HG03460 (cell line): ENCODE results near the gene GTSF1L.

Experiments
- ATAC-seq: cut with Tn5 transposase; IDR thresholded peaks from one replicate; pipeline ENCODE4 v1.9.1; 2021; ENCODE audit not compliant: unreplicated experiment

The GTSF1L gene

DNA sequence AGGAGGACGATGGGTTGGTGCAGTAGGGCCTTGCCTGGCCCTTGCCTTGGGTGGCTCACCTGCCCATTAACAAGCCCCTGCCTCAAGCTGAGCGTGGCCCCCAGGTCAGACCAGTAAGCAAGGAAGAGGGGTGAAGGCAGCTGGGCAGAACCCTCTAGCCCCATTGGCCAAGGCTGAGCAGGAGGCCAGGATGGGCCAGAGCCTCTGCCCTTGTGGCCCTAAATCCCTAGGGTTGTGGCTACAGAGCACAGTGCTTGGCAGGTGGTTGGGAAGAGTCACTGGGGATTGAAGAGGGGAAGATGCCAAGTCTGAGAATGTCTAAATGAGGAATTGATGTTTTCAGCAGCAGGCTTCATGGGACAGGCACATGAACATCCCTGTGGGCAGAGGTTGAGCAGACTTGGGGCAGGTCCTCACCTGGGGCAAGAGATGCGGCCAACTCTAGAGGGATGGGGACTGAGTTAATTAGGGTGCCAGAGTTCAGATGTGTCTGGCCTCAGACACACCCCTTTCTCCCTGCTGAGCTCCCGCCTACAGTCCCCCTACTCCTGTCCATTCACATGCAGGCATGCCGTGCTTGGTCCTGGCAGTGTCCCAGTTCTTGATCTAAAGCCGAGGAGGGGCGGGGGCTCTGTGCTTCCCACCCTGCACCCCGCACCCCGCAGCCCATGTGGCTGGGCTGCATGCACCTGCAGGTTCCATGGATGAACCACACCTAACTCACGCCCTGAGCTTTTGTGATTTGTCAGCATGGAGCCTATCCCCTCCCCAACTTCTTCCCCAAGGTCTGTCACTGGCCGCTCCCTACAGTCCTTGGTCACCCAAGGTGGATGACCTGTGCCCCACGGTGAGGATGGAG, 9.8 kb downstream of the GTSF1L start:
- no peak for ATAC-seq

DNA sequence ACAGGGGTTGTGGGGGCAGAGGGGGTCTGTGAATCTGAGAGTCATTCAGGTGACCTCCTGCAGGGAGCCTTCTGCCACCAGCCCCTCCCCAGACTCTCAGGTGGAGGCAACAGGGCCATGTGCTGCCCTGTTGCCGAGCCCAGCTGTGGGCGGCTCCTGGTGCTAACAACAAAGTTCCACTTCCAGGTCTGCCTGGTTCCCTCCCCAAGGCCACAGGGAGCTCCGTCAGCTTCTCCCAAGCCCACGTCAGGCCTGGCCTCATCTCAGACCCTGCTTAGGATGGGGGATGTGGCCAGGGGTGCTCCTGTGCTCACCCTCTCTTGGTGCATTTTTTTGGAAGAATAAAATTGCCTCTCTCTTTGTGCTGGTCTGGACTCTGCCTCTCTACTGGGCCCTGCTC, 10.7 kb downstream of the GTSF1L start:
- ATAC-seq: no peak

DNA sequence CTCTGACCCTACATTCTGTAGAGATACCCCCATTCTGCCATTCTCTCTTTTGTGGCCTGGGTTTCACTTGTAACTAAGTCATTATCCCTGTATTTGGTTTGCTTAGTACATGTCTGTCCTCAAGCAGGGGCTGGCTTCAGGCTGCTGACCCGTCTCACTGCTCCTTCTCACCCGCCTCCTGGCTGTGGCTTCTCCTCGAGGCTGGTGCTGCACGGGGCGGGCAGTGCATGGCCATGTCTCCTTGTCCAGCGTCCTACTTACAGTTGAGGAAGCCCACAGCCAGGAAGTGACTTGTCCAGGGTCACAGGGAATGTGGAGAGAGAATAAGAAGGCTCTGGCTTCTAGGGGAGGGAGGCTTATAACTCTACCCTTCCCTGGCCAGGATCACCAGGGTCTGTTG, 11.3 kb downstream of the GTSF1L start:
- no peak for ATAC-seq

DNA sequence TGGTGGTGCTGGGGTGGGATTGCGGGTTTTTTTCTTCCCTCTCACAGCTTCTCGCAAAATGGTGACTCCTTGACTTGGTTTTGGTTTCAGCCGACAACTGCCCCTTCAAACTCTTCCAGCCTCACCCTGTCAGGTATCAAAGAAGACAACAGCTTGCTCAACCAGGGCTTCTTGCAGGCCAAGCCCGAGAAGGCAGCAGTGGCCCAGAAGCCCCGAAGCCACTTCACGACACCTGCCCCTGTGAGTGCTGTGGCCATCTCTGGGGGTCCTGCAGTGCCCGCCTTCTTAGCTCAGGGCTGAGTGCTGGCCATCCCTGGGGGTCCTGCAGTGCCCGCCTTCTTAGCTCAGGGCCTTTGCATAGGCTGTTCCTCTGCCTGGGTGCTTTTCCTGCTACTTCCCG, 11.8 kb downstream of the GTSF1L start:
- ATAC-seq: no peak

DNA sequence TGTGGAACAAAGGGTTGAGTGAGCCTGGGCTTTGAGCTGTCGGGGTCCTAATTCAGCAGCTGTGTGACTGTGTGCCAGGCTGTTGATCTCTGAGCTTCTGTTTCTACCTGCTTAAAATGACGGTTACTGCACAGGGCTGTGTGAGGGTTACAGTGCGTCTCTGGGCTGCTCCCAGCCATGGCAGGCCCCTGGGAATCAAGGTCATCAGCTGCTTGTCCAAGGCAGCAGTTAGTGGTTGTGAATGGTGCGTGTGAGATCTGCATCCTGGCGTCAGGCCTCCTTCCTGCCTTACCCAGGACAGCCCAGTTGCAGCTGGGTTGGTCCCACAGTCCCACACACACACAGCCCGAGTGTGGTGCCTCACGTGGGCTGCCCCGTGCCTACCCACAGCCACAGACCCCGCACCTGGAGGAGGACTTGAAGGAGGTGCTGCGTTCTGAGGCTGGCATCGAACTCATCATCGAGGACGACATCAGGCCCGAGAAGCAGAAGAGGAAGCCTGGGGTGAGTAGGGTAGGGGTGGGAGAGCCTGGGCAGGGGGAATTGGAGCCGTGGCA, 15.6 kb downstream of the GTSF1L start:
- ATAC-seq: no peak

DNA sequence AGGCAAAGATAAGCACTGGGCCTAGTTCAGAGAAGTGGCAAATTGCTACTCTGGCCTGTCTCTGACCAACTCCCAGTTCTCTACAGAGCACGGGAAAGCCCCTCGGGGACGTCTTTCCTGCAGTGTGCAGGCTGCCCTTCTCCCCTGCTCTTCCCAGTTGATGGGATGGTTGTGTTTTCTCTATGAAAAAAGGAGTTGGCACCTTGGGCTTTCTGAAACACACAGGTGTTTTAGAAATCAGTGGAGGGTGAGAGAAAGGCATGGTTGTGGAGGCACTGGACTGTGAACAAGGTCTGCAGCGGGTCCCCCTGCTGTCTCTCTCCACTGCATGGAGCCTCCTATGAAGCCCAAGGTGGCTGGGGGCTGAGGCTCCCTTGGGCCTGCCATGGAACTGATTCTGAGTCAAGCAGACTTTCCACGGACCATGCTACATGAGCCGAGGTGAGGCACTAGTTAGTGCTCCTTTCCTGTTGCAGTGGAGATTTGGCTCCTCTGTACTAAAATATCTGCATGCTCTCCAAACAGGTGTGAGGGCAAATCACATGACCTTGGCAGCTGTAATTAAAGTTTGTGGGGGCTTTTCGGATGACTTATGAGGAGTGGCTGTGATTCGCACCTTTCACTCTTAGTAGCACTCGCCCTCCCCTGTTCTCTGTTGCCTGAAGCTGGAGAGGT, 16.3 kb downstream of the GTSF1L start:
- peak; percentile 63 for ATAC-seq

DNA sequence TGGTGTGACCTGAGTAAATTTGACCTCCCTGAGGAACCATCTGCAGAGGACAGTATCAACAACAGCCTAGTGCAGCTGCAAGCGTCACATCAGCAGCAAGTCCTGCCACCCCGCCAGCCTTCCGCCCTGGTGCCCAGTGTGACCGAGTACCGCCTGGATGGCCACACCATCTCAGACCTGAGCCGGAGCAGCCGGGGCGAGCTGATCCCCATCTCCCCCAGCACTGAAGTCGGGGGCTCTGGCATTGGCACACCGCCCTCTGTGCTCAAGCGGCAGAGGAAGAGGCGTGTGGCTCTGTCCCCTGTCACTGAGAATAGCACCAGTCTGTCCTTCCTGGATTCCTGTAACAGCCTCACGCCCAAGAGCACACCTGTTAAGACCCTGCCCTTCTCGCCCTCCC, 24.3 kb downstream of the GTSF1L start:
- ATAC-seq: no peak

DNA sequence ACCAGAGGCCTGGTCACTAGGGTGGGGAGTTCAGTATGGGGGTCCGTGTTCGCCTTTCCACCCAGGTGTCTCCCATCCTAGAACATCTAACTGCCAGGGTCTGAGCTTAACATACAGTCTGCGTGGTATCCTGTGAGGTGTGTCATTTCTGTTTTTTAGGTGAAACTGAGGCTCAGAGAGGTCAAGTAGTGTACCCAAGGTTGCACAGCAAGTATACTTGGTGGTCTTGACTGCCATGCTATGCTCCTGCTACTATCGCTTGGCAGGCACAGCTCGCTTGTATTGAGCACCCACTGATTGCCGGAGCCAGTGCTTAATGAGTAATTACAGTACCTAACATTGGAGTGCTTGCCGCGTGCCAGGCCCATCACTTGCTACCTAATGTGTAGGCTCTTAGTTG, 26.2 kb downstream of the GTSF1L start:
- no peak for ATAC-seq

DNA sequence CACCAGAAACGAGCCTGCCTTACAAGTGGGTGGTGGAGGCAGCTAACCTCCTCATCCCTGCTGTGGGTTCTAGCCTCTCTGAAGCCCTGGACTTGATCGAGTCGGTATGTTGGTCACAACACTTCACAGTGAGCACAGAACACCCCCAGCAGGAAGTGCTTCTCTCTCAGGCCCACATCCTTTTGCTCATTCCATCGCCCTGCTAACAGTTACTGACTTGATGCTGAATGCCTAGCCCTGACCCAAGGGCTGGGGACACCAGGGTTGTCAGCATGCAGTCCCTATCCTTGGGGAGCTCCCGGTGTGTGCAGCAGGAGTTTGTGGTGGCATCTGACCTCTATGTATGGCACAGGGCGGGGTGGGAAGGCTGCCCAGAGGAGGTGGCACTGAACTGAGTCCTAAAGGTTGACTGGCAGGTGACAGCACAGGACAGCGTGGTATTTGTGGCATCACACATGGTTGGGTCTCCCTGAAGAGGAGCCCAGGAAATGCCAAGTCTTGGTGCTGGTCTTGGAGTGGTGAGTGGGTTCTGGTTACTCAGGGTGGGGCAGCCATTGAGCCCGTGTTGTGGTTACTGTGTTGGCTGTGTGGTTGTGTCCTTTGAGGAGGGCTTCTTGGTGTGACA, 26.7 kb downstream of the GTSF1L start:
- no peak for ATAC-seq

DNA sequence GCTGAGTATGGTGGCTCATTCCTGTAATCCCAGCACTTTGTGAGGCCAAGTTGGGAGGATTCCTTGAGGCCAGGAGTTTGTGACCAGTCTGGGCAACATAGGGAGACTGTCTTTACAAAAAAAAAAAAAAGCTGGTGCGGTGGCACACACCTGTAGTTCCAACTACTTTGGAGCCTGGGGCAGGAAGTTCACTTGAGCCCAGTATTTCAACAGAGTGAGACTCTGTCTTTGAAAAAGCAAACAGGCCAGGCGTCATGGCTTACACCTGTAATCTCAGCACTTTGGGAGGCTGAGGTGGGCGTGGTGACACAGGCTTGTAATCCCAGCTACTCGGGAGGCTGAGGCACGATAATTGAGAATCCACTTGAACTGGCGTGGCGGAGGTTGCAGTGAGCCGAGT, 31.2 kb downstream of the GTSF1L start:
- ATAC-seq: no peak

DNA sequence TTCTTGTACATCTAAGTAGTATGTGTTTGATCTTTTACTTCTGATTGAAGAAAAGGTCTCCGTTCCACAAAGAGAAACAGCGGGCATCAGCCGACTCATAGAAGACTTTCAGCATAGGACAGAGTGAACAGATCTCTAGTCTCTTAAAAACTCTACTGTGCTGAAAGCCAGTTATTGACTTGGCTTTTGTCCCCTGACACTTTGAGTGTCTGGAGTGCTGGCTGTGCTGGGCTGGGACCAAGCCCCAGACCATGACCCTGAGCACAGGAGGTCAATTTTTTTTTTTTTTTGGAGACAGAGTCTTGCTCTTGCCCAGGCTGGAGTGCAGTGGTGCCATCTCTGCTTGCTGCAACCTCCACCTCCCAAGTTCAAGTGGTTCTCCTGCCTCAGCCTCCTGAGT, 32.0 kb downstream of the GTSF1L start:
- ATAC-seq: no peak

DNA sequence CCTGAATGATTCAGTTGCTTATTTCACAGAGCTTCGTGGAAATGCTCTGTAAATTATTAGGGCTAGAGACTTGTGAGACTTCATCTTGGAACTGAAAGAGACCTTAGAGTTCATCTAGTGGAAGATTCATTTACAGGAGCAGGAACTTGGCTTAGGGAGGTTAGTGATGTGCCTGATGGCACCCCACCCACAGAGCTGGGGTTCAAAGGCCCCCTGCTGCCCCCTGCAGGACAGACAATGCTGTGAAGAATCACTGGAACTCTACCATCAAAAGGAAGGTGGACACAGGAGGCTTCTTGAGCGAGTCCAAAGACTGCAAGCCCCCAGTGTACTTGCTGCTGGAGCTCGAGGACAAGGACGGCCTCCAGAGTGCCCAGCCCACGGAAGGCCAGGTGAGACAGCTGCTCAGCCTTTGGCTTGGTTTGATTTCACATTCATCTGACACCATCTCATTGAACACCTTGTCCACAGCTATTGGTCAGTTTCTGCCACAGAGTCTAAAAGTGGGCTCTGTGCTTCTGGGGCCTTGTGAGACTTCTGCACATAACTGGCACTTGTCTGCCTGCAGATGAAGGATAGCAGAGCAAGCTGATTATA, 34.8 kb downstream of the GTSF1L start:
- ATAC-seq: no peak

DNA sequence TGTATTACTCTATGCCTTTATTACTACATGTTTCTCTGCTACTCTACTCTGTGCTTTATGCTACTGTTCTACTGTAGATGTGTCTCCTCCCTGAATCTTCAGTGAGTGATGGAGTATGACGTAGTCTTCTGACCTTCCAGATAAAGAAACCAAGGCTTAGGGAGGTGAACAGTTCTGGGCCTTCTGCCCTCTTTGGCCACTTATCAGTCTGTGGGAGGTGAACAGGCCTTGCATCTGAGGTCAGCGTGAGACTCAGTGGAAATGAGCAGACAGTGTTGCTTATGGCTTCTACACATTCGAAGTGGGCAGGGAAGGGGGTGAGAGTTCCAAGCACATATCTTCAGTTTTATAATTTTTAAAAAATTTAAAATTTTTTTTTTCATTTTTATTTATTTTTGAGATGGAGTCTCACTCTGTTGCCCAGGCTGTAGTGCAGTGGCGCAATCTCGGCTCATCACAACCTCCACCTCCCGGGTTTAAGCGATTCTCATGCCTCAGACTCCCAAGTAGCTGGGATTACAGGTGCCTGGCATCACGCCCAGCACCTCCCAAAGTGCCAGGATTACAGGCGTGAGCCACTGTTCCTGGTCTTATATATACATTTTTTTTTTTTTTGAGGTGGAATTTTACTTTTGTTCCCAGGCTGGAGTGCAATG, 35.7 kb downstream of the GTSF1L start:
- ATAC-seq: no peak

DNA sequence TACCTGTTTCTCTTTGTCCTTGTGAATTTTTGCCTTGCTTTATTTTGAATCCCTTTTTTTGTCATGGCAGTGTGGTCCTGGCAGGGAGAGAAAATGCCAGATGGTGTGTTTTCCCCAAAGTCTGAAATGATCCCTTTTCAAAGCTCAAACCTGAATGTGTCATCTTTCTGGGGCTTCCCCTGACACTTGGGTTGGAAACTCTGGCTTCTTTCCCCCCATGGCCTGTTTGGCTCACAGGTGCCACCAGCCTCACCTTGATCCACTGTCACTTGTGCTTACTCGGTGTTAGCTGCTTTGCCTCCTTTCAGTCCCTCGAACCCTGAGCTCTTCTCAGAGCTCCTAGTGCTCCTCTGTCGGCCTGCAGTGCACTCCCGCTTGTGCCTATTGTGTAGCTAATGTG, 37.6 kb downstream of the GTSF1L start:
- no peak for ATAC-seq

DNA sequence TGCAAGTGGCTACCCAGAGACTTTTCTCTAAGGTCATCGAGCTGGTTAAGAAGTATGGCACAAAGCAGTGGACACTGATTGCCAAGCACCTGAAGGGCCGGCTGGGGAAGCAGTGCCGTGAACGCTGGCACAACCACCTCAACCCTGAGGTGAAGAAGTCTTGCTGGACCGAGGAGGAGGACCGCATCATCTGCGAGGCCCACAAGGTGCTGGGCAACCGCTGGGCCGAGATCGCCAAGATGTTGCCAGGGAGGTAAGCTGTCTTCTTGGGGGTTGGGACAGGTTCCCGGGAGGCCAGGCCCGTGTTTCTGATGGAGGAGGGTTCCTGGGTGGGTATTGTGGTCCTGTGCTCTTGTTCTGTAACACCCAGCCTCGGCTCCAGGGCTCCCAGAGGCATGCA, 40.0 kb downstream of the GTSF1L start:
- no peak for ATAC-seq

DNA sequence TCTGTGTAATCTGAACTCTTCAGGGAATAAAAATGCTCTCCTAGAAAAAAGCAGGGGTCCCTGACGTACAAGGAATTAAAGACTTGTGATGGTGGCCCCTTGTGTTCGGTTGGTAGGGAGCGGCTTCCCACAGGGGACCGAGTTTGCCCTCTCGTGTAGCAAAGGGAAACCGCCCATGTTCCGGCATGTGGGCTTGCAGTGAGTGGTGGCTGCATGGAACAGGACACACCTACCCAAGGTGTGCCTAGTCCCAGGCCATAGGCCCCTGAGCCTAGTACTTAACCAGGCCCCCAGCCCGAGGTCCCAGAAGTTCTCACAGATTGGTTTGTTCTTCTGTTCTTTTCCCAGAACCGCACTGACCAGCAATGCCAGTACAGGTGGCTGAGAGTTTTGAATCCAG, 44.4 kb downstream of the GTSF1L start:
- ATAC-seq: peak; percentile 25

DNA sequence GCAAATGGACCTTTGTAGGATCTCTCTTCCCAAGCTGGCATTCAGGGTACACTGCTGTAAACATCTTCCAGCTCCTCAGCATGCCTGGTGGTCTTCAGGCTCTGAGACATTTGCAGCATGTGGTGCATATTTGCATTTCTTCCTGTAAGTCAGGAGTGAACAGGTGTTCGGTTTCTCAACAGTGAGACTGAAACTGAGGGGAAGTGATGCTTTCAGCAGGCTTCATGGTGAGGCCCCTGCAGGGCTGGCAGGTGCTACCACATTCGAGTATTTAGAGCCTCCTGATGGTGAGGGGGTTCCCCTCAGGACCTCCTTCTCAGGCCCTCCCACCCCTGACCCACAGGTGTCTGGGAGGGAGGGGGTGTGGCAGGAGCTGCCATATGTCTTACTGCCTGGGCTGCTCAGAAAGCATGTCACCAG, 44.8 kb downstream of the GTSF1L start:
- ATAC-seq: peak; percentile 91

DNA sequence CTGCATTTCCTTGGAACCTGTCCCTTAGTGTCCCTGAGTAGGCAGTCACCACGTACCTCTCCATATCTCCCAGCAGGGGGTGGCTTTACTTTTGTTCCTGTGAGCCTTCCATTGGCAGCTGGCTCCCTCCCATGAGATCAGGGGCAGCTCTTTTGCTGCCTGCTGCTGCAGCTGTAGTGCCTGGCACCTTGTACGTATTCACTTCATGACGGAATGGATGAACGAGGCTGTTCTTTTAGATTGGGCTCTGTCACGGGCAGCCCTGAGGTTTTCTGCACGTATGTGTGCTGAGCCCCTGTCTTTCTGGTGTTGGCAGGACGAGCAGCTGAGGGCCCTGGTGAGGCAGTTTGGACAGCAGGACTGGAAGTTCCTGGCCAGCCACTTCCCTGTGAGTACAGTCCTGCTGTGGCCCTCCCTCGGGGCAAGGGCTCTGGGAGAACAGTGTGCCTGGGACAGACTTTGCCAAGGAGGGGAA, 45.3 kb downstream of the GTSF1L start:
- peak; percentile 25 for ATAC-seq

DNA sequence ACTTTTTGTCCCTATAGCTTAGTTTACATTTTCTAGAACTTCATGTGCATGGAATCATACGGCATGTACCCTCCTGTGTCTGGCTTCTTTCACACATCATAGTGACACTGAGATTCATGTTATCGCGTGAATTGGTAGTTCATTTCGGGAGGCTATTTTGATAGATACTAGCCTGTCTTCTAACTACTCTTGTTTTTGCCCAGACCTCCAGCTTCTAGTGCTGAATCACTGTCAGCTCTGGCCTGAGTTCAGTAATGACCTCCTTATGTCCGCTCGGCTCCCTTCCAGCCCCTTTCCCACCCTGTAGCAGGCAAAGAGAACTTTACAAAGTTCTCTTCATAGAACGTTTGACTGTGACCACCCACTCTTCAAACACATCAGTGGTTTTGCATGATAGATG, 45.8 kb downstream of the GTSF1L start:
- no peak for ATAC-seq

DNA sequence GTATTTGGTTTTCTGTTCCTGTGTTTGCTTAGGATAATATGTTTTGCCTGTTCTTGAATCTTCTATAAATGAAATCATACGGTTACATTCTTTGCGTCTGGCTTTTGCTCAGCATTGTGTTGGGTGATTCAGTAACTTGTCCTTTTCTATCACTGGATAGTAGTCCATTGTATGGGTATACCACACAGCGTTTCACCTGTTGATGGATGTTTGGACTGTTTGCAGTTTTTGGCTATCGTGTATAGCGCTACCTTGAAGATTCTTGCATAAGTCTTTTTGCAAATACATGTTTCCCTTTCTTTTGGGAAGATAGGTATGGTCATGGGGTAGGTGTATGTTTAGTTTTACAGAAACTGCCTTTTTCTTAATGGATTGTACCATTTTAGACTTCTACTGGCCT, 50.4 kb downstream of the GTSF1L start:
- ATAC-seq: no peak
